HG03354 (cell line): ENCODE measurements around the gene CSKMT.
"Not testable (repeated sequence)": the region's sequence is repeated elsewhere in the genome, so short reads cannot be mapped to it uniquely, and the experiment has no call there.

Experiments
- ATAC-seq: cut with Tn5 transposase; IDR thresholded peaks from one replicate; pipeline ENCODE4 v1.9.1; 2021; ENCODE audit warnings: mild to moderate bottlenecking; ENCODE audit not compliant: unreplicated experiment, poor library complexity, severe bottlenecking

Gene CSKMT

GRCh38 chr11:62665075-62665598, at the start of gene CSKMT, which contains the start of gene C11orf98:
Gene CSKMT (plus strand): TSS chr11:62665312. CDS start chr11:62665880, 568 bp downstream.
Gene C11orf98 (minus strand): TSS chr11:62665210. CDS start chr11:62665169, 41 bp downstream.
- ATAC-seq = peak; percentile 82

GRCh38 chr11:62615521-62615920, 49.6 kb upstream of the CSKMT start:
- ATAC-seq = no peak

- not testable (repeated sequence) for ATAC-seq
Measured at GRCh38 chr11:62616957-62617356, 48.2 kb upstream of the CSKMT start.

- ATAC-seq = no peak
Measured at GRCh38 chr11:62621027-62621566, 44.0 kb upstream of the CSKMT start.

- peak; percentile 97 for ATAC-seq
Measured at GRCh38 chr11:62621567-62622470, 43.3 kb upstream of the CSKMT start, which contains the start of gene B3GAT3. Gene B3GAT3 (minus strand): TSS chr11:62621986. CDS start chr11:62621947, 39 bp downstream.

- no peak for ATAC-seq
Measured at GRCh38 chr11:62622476-62623089, 42.5 kb upstream of the CSKMT start.

- ATAC-seq = no peak
Measured at GRCh38 chr11:62627713-62628112, 37.4 kb upstream of the CSKMT start.

GRCh38 chr11:62632492-62632891, 32.6 kb upstream of the CSKMT start:
- ATAC-seq = no peak

GRCh38 chr11:62644220-62644619, 20.9 kb upstream of the CSKMT start:
- no peak for ATAC-seq

GRCh38 chr11:62645671-62645945, 19.5 kb upstream of the CSKMT start:
- peak; percentile 1 for ATAC-seq

GRCh38 chr11:62645946-62646824, 18.9 kb upstream of the CSKMT start, which contains the start of gene GANAB:
Gene GANAB (minus strand): TSS chr11:62646613. CDS start chr11:62646599, 14 bp downstream.
- ATAC-seq = peak; percentile 93

- ATAC-seq = no peak
Measured at GRCh38 chr11:62646825-62647608, 18.1 kb upstream of the CSKMT start.

GRCh38 chr11:62647609-62648005, 17.5 kb upstream of the CSKMT start:
- ATAC-seq = no peak

- ATAC-seq = no peak
Measured at GRCh38 chr11:62648185-62648966, 16.7 kb upstream of the CSKMT start.

- ATAC-seq = no peak
Measured at GRCh38 chr11:62648967-62649364, 16.1 kb upstream of the CSKMT start.

GRCh38 chr11:62649486-62649885, 15.6 kb upstream of the CSKMT start:
- ATAC-seq = no peak

- ATAC-seq = not testable (repeated sequence)
Measured at GRCh38 chr11:62650283-62650682, 14.8 kb upstream of the CSKMT start.
